IMR-90 (cell line): ENCODE data around the gene NUP205. TPM values are rescaled to one million over a fixed set of nuclear protein-coding genes. Genes with fewer than 3 reads are reported as not detected.

Source experiments
- ATAC-seq: fragments of 200-7000 bp; cut with Tn5 transposase; 2 replicates; pipeline ENCODE4 v1.9.1; 2020; ENCODE audit warnings: low read depth, mild to moderate bottlenecking, moderate library complexity
- BruUV-seq: library from RNA; stranded (reverse); fragments of 400-500 nt; replicated peaks from 2 replicates; lab custom pipeline; 2021; lab: Mats Ljungman, UMichigan
- CTCF ChIA-PET: fragments of 300-600 bp; formaldehyde crosslinking; extraction: SDS; loops from one replicate; lab custom pipeline; 2021; ENCODE audit warnings: antibody characterized with exemption; lab: Yijun Ruan, JAX
- POLR2A ChIA-PET: fragments of 300-600 bp; sonication (Branson Sonifier 250); formaldehyde crosslinking; loops from one replicate; lab custom pipeline; 2022; ENCODE audit warnings: antibody characterized with exemption; ENCODE audit not compliant: unreplicated experiment; lab: Charles Lee
- DNase-seq: peaks from one replicate; pipeline ENCODE4 v3.0.0; 2013
- H2AFZ ChIP-seq: replicated peaks from 2 replicates; pipeline ENCODE3; 2013; ENCODE audit warnings: low read length, mild to moderate bottlenecking; ENCODE audit not compliant: poor library complexity
- H2AK5ac ChIP-seq: 2 replicates; pipeline ENCODE4 v1.6.1; 2013; ENCODE audit warnings: low read depth, low read length, inconsistent platforms
- H2AK9ac ChIP-seq: replicated peaks from 2 replicates; pipeline ENCODE3; 2013; ENCODE audit warnings: mild to moderate bottlenecking, low read depth, low read length, moderate library complexity; ENCODE audit not compliant: poor library complexity
- H2BK120ac ChIP-seq: 2 replicates; pipeline ENCODE4 v1.6.1; 2013; ENCODE audit warnings: low read depth, low read length, inconsistent platforms
- H2BK15ac ChIP-seq: 3 replicates; pipeline ENCODE4 v1.6.1; 2013; ENCODE audit warnings: low read depth, low read length, inconsistent platforms
- H2BK20ac ChIP-seq: 2 replicates; pipeline ENCODE4 v1.6.1; 2013; ENCODE audit warnings: low read depth, mild to moderate bottlenecking, inconsistent platforms, low read length, moderate library complexity
- H2BK5ac ChIP-seq: 2 replicates; pipeline ENCODE4 v1.6.1; 2013; ENCODE audit warnings: mild to moderate bottlenecking, low read depth, low read length, inconsistent platforms; ENCODE audit not compliant: poor library complexity, severe bottlenecking
- H3K14ac ChIP-seq: replicated peaks from 2 replicates; pipeline ENCODE4 v1.6.1; 2013; ENCODE audit warnings: low read depth, low read length, inconsistent platforms
- H3K18ac ChIP-seq: 2 replicates; pipeline ENCODE4 v1.6.1; 2013; ENCODE audit warnings: low read depth, low read length, control low read depth
- H3K23ac ChIP-seq: 2 replicates; pipeline ENCODE4 v1.6.1; 2013; ENCODE audit warnings: low read depth, low read length, inconsistent platforms
- H3K27ac ChIP-seq: 2 replicates; pipeline ENCODE4 v1.5.1; 2013; ENCODE audit warnings: mild to moderate bottlenecking, control low read depth, low read length; ENCODE audit not compliant: insufficient read depth
- H3K27me3 ChIP-seq: 2 replicates; pipeline ENCODE4 v1.6.1; 2013; ENCODE audit warnings: low read length; ENCODE audit not compliant: control insufficient read depth, insufficient read depth
- H3K36me3 ChIP-seq: 2 replicates; pipeline ENCODE4 v1.6.1; 2013; ENCODE audit warnings: low read length, mixed read lengths; ENCODE audit not compliant: control insufficient read depth, insufficient read depth
- H3K4ac ChIP-seq: 2 replicates; pipeline ENCODE4 v1.6.1; 2013; ENCODE audit warnings: low read depth, low read length, inconsistent platforms
- H3K4me1 ChIP-seq: 2 replicates; pipeline ENCODE4 v1.6.1; 2013; ENCODE audit warnings: low read length, mixed read lengths; ENCODE audit not compliant: control insufficient read depth, insufficient read depth
- H3K4me2 ChIP-seq: 2 replicates; pipeline ENCODE4 v1.6.1; 2013; ENCODE audit warnings: low read depth, mild to moderate bottlenecking, control low read depth, low read length, moderate library complexity
- H3K4me3 ChIP-seq: 2 replicates; pipeline ENCODE4 v1.5.1; 2013; ENCODE audit warnings: low read depth, mild to moderate bottlenecking, control low read depth, low read length, moderate library complexity; ENCODE audit not compliant: insufficient read depth
- H3K56ac ChIP-seq: 2 replicates; pipeline ENCODE4 v1.6.1; 2013; ENCODE audit warnings: low read length, inconsistent platforms; ENCODE audit not compliant: insufficient read depth; ENCODE audit errors: extremely low read depth
- H3K79me1 ChIP-seq, 2 experiments: 2 replicates each; pipeline ENCODE4 v1.6.1; 2013; ENCODE audit warnings: low read length in 2 of 2, inconsistent platforms in 1 of 2, low read depth in 1 of 2
- H3K9ac ChIP-seq: 2 replicates; pipeline ENCODE4 v1.6.1; 2013; ENCODE audit warnings: low read depth, low read length, control low read depth
- H3K9me1 ChIP-seq: 2 replicates; pipeline ENCODE4 v1.6.1; 2013; ENCODE audit warnings: low read length, inconsistent platforms; ENCODE audit not compliant: insufficient read depth
- H3K9me3 ChIP-seq: 2 replicates; pipeline ENCODE4 v1.6.1; 2013; ENCODE audit warnings: low read length; ENCODE audit not compliant: control insufficient read depth, insufficient read depth
- H4K20me1 ChIP-seq: 2 replicates; pipeline ENCODE4 v1.6.1; 2013; ENCODE audit warnings: low read length, inconsistent platforms; ENCODE audit not compliant: insufficient read depth
- H4K5ac ChIP-seq: 2 replicates; pipeline ENCODE4 v1.6.1; 2013; ENCODE audit warnings: mild to moderate bottlenecking, low read depth, low read length, control low read depth
- H4K8ac ChIP-seq, 2 experiments: 2 replicates each; pipeline ENCODE4 v1.6.1; 2013; ENCODE audit warnings: low read depth in 2 of 2, low read length in 2 of 2, control low read depth in 1 of 2, inconsistent platforms in 1 of 2
- H4K91ac ChIP-seq: 2 replicates; pipeline ENCODE4 v1.6.1; 2013; ENCODE audit warnings: low read depth, low read length, inconsistent platforms; ENCODE audit not compliant: insufficient read depth
- BHLHE40 ChIP-seq: fragments of 150-350 bp; IDR thresholded peaks from 2 replicates; pipeline ENCODE4 v1.6.1; 2016; ENCODE audit warnings: mild to moderate bottlenecking, low read depth, low read length
- CTCF ChIP-seq: conservative IDR thresholded peaks from 2 replicates; pipeline ENCODE4 v1.5.1; 2012; ENCODE audit warnings: mild to moderate bottlenecking, low read depth, low read length, improper control_type of control experiment
- FOS ChIP-seq: fragments of 150-350 bp; IDR thresholded peaks from 2 replicates; pipeline ENCODE4 v1.6.1; 2016; ENCODE audit warnings: low read depth, low read length
- MAZ ChIP-seq: IDR thresholded peaks from 2 replicates; pipeline ENCODE4 v1.6.1; 2012; ENCODE audit warnings: low read depth, mild to moderate bottlenecking, low read length, improper control_type of control experiment, moderate library complexity, borderline replicate concordance
- NFE2L2 ChIP-seq: fragments of 150-350 bp; IDR thresholded peaks from 2 replicates; pipeline ENCODE4 v1.6.1; 2016; ENCODE audit warnings: low read depth, mild to moderate bottlenecking, low read length
- RCOR1 ChIP-seq: IDR thresholded peaks from 2 replicates; pipeline ENCODE4 v1.6.1; 2012; ENCODE audit warnings: mild to moderate bottlenecking, low read length, improper control_type of control experiment; ENCODE audit not compliant: insufficient replicate concordance
- RFX5 ChIP-seq: IDR thresholded peaks from 2 replicates; pipeline ENCODE4 v1.8.0; 2012; ENCODE audit warnings: low read depth, mild to moderate bottlenecking, low read length, moderate library complexity
- WGBS, 2 experiments: methylation state at CpG; one replicate each; pipeline versions ENCODE4 v1.1.5 to v1.1.7; 2013; ENCODE audit warnings: missing lambda C conversion rate in 2 of 2; ENCODE audit not compliant: insufficient read length in 1 of 2; ENCODE audit errors: extremely low coverage in 2 of 2; 5-methylcytosine and 5-hydroxymethylcytosine counted together
- dilution Hi-C: fragments of 300-500 bp; cut with HindIII; formaldehyde crosslinking; loops from one replicate; pipeline ENCODE4 v1.14.3; 2018; ENCODE audit warnings: low sequenced_read_pairs; ENCODE audit not compliant: unreplicated experiment
- in situ Hi-C: fragments of 300-500 bp; cut with MboI; formaldehyde crosslinking; loops from 3 replicates; pipeline ENCODE4 v1.14.3; 2019; ENCODE audit warnings: low sequenced_read_pairs, inconsistent platforms, mixed read lengths
- intact Hi-C: fragments of 100-400 bp; cut with micrococcal nuclease; formaldehyde crosslinking; loops from 2 replicates; pipeline ENCODE4 v1.10.0; 2022
- polyA plus RNA-seq, 3 experiments: library from polyadenylated mRNA; depleted of rRNA; stranded (reverse); fragments of >200 nt; gene quantifications; 2 replicates each; pipeline ENCODE4 v1.2.3, GENCODE V29; 2012; ENCODE audit warnings: low replicate concordance in 1 of 3
- total RNA-seq: library from RNA; depleted of rRNA; stranded (reverse); fragments of >200 nt; gene quantifications from 2 replicates; pipeline ENCODE4 v1.2.3, GENCODE V29; 2012
- TF ChIP-seq, protein P1 (sequence below): fragments of 150-350 bp; IDR thresholded peaks from 2 replicates; pipeline ENCODE4 v1.6.1; 2017; ENCODE audit warnings: mild to moderate bottlenecking, antibody characterized with exemption, low read length, low read depth

The NUP205 gene
- total and polyA plus RNA-seq, 2 of the 4 experiments (the other 2 are of a cell fraction) = 29.5 to 84.6 TPM

DNA sequence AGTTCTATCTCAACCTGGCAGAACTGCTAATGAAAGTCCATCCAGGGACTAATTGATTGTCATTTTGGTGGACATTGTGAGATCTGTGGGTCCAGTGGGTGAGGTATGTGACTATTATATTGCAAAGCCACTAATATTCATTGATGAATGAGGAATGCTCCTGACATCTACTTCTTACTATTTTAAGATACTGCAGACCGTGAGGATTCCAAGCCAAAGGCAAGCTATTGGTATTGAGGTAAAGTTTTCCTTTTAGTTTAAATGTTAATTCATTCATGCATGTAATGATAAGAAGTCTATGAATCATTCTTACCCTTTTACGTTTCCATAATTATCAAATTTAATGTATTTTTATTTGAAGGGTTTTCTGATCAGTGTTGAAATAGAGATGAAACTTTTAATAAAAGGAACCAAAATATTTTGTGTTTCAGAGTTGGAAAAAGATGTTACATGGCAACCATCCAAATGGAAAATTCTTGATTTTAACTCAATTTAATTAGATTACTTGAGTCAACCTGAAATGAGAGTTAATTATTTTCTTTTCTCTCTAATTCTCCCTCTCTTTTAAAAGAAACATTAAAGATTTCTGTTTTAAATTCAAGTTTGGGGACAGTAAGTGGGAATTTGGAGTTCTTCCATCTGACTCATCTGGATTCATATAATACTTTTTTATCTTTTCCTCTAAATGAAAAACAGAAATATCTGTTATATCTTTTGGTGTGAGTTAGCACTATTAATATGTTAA lies 39.6 kb downstream of the NUP205 start:
- dilution Hi-C loops (no loop called here), intact Hi-C loops (no loop called here), in situ Hi-C loops (no loop called here)
- H2AK9ac ChIP-seq = no peak overlapping the region
- H4K5ac ChIP-seq = no peak overlapping the region
- ChIA-PET CTCF (interaction anchor here (0.6 kb wide), 1 partner anchor 1038 kb away, joined by 3 read pairs; no protein-coding TSS in a partner anchor), POLR2A (no interaction called here)
- H3K14ac ChIP-seq = no peak overlapping the region
- no peak overlapping the region for H3K9ac ChIP-seq
- H3K4ac ChIP-seq = no peak overlapping the region
- no peaks in the 10 kb centered on the region for H4K20me1 ChIP-seq
- no peak overlapping the region for H3K23ac ChIP-seq
- H3K27me3 ChIP-seq = no peaks in the 10 kb centered on the region
- BruUV-seq = no TSS peak
- peaks cover 10% of the 10 kb centered on the region for H3K36me3 ChIP-seq
- H3K9me3 ChIP-seq = no peaks in the 10 kb centered on the region
- peaks cover 2% of the 10 kb centered on the region; the same call in 1 of the 2 replicates for H3K4me1 ChIP-seq
- no peak; the same call in 1 of the 2 replicates for ATAC-seq
- H3K4me2 ChIP-seq = no peak overlapping the region
- no peak overlapping the region for H4K8ac ChIP-seq
- no peak overlapping the region for H3K56ac ChIP-seq
- H3K79me1 ChIP-seq = no peaks in the 10 kb centered on the region; a peak in 2 of 4 replicates
- H2BK15ac ChIP-seq = no peak overlapping the region
- H2AFZ ChIP-seq = no peak overlapping the region
- no peak overlapping the region for H2BK20ac ChIP-seq
- H2BK120ac ChIP-seq = no peak overlapping the region
- no peak overlapping the region for H2AK5ac ChIP-seq
- peak; percentile 28 for DNase-seq
- H2BK5ac ChIP-seq = no peak overlapping the region
- H3K27ac ChIP-seq = no peak overlapping the region
- H3K4me3 ChIP-seq = no peak overlapping the region
- H4K91ac ChIP-seq = no peak overlapping the region
- TF ChIP-seq RCOR1 = no peak
- TF ChIP-seq RFX5 = no peak
- TF ChIP-seq CTCF = no peak
- TF ChIP-seq, protein P1, sequence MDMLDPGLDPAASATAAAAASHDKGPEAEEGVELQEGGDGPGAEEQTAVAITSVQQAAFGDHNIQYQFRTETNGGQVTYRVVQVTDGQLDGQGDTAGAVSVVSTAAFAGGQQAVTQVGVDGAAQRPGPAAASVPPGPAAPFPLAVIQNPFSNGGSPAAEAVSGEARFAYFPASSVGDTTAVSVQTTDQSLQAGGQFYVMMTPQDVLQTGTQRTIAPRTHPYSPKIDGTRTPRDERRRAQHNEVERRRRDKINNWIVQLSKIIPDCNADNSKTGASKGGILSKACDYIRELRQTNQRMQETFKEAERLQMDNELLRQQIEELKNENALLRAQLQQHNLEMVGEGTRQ = no peak
- no peak for TF ChIP-seq MAZ
- TF ChIP-seq BHLHE40 = no peak
- TF ChIP-seq FOS = no peak
- no peak for TF ChIP-seq NFE2L2
- no peaks in the 10 kb centered on the region for H3K9me1 ChIP-seq
- H3K18ac ChIP-seq = no peak overlapping the region
- no CpG with 5 or more reads among the region's 2 CpGs for WGBS, 2 experiments
